Measurements from ENCODE around the gene SLC38A11. TPM values are rescaled to one million over a fixed set of nuclear protein-coding genes. Genes with fewer than 3 reads are reported as not detected.

SLC38A11 gene
- total and polyA plus RNA-seq, 2 of the 13 experiments (the other 11 are each of a cell fraction or from before 2014, with no cell fraction given), result 14.0 to 14.3 TPM

DNA sequence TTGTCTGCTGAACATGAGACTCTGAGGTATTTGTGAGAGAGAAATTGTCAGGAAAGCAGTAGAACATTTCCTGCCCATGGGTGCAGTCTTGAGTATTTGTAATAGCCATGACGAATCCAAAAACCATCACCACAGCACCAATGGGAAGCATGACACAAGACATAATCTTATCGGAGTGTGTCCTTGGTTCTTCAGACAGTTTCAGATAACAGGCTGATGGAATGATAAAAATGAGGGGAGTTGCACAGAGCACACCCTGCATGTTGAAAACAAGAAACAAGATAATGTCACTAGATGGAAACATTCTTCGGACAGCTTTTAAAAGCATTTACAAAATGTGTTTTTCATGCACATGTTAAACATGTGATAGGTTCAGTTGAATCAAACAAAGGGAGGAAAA lies 56.9 kb downstream of the SLC38A11 start (continued):
- TF ChIP-seq MED8 (CRISPR knock-in tag; IDR thresholded peaks at IDR 0.05; ENCODE audit: insufficient replicate concordance) (no peak), TOE1 (CRISPR knock-in tag; IDR thresholded peaks at IDR 0.05) (no peak), ZNF264 (CRISPR knock-in tag; IDR thresholded peaks at IDR 0.05) (no peak), E2F2 (CRISPR knock-in tag; IDR thresholded peaks at IDR 0.05; ENCODE audit: borderline replicate concordance) (no peak), HDAC1 (CRISPR knock-in tag; IDR thresholded peaks at IDR 0.05) (peak; percentile 37; the same call in 1 of the 2 replicates), MBD4 (IDR thresholded peaks at IDR 0.05; ENCODE audit: borderline replicate concordance, low read length) (no peak), GATA4 (IDR thresholded peaks at IDR 0.05; ENCODE audit: borderline replicate concordance, low read depth) (peak; percentile 97)
- TF ChIP-seq, protein P1, sequence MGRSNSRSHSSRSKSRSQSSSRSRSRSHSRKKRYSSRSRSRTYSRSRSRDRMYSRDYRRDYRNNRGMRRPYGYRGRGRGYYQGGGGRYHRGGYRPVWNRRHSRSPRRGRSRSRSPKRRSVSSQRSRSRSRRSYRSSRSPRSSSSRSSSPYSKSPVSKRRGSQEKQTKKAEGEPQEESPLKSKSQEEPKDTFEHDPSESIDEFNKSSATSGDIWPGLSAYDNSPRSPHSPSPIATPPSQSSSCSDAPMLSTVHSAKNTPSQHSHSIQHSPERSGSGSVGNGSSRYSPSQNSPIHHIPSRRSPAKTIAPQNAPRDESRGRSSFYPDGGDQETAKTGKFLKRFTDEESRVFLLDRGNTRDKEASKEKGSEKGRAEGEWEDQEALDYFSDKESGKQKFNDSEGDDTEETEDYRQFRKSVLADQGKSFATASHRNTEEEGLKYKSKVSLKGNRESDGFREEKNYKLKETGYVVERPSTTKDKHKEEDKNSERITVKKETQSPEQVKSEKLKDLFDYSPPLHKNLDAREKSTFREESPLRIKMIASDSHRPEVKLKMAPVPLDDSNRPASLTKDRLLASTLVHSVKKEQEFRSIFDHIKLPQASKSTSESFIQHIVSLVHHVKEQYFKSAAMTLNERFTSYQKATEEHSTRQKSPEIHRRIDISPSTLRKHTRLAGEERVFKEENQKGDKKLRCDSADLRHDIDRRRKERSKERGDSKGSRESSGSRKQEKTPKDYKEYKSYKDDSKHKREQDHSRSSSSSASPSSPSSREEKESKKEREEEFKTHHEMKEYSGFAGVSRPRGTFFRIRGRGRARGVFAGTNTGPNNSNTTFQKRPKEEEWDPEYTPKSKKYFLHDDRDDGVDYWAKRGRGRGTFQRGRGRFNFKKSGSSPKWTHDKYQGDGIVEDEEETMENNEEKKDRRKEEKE (IDR thresholded peaks at IDR 0.05), result no peak
- TF ChIP-seq, protein P2, sequence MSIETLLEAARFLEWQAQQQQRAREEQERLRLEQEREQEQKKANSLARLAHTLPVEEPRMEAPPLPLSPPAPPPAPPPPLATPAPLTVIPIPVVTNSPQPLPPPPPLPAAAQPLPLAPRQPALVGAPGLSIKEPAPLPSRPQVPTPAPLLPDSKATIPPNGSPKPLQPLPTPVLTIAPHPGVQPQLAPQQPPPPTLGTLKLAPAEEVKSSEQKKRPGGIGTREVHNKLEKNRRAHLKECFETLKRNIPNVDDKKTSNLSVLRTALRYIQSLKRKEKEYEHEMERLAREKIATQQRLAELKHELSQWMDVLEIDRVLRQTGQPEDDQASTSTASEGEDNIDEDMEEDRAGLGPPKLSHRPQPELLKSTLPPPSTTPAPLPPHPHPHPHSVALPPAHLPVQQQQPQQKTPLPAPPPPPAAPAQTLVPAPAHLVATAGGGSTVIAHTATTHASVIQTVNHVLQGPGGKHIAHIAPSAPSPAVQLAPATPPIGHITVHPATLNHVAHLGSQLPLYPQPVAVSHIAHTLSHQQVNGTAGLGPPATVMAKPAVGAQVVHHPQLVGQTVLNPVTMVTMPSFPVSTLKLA (IDR thresholded peaks at IDR 0.05), result no peak

All from HepG2 (cell line).